Inflammatory macrophage (primary cell): Measurements from ENCODE around the gene SCEL.
A peak's percentile ranks its signal among the peaks of the same experiment; 100 is the strongest.

Experiments
- DNase-seq, 2 donors: peaks; one replicate each; pipeline ENCODE4 v3.0.0-alpha.2; 2020 to 2022

Gene SCEL

DNA sequence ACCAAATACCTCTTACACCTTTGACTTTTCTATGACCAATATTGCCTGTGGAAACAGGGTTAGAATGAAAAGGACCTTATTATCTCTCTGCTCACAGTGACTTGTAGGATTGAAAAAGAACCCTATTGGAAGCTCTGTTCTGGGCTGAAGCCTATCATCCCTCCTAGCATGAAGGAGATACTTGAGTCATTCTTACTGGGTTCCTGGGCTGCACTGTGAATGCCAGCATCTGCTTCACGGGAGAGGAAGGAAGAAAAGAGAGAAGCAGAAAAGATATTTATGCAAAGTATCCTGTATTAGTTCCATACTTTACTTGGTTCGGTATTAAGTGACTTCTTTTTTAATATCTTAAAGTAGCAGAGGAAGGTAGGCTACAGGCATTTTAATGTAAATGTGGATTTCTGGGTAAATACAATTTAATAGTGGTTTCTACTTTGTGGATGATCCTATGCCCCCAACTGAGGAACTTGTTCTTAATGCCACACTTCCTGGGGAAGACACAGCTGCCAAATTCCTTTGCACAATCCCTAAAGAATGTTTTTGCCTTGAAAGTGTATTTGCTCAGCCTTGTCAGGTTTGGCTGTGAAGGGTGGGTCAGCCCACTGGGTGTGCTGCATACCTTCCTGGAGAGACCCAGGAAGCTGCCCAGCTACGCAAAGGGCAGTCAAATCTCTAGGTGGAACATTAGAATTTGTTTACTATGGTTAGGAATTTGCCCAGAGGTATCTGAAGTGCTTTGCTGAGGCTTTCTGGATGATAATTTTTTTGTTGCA is 13.7 kb upstream of the SCEL start:
- DNase-seq: no peak

- DNase-seq: no peak
Observed at GRCh38 chr13:77522444-77522843, 13.1 kb upstream of the SCEL start.

- no peak for DNase-seq
Observed at GRCh38 chr13:77523386-77523785, 12.1 kb upstream of the SCEL start.

- DNase-seq: no peak
Observed at GRCh38 chr13:77523834-77524728, 11.4 kb upstream of the SCEL start.

GRCh38 chr13:77528414-77528813 is 7.1 kb upstream of the SCEL start:
- no peak for DNase-seq

GRCh38 chr13:77528834-77529500 is 6.5 kb upstream of the SCEL start:
- no peak for DNase-seq

DNA sequence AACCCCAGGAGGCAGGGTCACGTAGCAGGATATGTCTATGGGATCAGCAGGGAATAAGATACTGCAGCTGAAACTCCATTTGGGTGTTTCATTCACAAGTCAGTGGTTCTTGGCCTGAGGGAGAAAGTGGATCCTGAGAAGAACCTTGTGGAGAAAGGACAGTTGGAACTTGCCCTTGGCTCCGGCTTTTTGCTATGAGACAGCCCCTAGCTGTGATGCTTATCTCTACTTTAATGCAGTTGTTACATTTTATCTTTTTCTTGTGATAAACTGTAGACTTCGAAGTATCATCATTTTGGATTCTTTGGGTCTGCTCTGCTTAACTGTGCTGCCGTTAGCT is 6.0 kb upstream of the SCEL start:
- DNase-seq: no peak

GRCh38 chr13:77530875-77531274 is 4.6 kb upstream of the SCEL start:
- no peak for DNase-seq

GRCh38 chr13:77532983-77533382 is 2.5 kb upstream of the SCEL start:
- no peak for DNase-seq

GRCh38 chr13:77533875-77534788 is 1.4 kb upstream of the SCEL start:
- peak; percentile 54 to 58 for DNase-seq

DNA sequence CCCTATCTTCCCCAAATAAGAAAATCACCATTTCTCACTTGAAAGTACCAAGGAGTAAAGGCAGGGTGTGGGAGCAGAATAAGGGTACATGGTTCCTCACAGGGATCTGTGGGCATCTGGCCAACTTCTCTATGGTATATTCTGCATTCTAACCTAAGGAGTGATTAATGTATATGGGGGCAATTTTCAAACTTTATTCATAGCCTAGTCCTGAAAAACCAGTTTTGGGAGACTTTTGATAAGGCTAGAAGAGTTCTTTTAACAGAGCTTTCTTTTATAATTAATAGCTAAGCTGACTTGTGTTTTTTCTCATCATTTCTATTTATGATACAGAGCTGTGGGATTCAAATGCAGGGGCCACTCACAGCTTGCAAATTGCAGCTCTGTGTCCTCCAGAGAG is 852 bp downstream of the SCEL start:
- DNase-seq: no peak

DNA sequence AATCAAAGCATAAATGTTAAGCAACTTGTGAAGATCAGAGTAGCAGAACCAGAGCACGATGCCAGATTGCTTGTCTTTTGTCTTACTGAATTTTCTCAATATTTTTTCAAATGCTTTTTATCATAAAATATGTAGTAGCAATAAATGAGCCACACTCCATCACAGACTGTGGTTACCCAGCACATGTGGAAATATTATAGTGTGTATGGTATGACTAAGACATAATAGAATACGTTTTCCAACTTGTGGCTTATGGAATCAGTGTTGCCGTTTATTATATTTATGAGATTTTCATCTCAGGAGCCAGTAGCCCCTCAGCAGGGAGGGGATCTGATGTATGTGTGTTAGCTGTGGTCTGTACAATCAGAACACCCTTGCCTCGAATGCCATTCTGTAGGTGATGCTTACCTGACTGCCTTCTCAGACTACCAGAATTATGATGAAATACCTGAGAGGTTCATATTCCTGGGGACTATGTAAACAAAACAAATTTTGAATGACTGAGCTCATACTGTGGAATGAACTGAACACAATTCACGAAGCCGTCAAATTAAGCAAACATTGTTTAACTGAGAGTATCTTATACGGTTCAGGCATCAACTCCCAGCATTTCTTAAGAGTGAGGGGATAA is 1.9 kb downstream of the SCEL start:
- no peak for DNase-seq

DNA sequence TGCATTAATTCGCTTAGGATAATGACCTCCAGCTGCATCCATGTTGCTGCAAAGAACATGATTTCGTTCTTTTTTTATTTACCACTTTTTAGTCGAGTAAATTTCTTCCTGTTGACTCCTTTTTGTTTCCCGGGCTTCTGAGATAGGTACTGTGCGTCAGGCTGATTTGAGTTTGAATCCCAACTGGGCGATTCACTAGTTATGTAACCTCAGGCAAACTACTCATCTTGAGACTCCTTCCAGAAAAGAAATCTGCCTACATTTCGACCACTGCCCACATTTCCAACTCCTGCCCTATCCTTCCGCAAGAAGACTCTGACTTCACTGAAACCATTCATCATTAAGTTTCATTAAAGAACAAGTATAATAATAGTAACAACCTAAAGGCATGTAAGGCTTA is 8.2 kb downstream of the SCEL start:
- no peak for DNase-seq

GRCh38 chr13:77544355-77544754 is 8.8 kb downstream of the SCEL start:
- no peak for DNase-seq

GRCh38 chr13:77544758-77545338 is 9.3 kb downstream of the SCEL start:
- DNase-seq: peak in 1 of 2 donors; percentile 8

DNA sequence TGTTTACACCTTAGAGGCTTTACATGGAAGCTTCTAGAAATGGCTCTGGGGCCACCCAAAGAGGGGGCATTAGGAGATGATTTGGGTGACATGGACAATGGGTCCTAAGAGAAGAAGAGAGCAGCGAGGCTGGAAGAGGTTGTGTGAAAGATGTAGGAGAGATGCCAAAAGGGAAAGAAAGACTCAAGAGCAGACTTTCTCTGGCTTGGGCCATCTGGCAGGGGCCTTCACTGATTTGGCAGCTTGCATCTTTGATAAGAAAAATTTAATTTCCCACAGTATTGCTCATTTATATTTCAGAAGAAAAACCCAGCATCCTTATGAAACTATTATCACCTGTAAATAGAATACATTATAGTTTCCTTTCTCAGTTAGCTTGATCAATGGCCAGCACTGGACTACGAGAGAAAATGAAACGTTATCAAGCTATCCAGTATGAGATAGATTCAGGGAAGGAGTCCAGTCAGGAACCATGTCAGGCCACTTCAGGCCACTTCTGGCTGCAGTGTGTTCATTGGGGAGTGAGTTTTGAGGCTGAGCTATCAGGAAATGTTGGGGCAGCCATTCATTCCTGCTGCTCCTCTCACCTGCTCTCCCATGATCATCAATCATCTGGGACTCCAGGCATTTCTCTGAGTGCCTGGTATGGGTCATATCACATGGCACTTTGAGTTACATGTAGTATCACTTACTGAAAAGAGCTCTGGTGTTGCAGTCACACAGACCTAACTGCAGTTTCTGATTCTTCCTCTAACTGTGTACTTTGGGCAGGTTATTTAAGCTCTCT is 10.3 kb downstream of the SCEL start:
- no peak for DNase-seq

GRCh38 chr13:77548095-77548494 is 12.6 kb downstream of the SCEL start:
- DNase-seq: no peak

GRCh38 chr13:77548594-77548993 is 13.1 kb downstream of the SCEL start:
- no peak for DNase-seq

GRCh38 chr13:77554069-77554468 is 18.6 kb downstream of the SCEL start:
- DNase-seq: no peak

DNA sequence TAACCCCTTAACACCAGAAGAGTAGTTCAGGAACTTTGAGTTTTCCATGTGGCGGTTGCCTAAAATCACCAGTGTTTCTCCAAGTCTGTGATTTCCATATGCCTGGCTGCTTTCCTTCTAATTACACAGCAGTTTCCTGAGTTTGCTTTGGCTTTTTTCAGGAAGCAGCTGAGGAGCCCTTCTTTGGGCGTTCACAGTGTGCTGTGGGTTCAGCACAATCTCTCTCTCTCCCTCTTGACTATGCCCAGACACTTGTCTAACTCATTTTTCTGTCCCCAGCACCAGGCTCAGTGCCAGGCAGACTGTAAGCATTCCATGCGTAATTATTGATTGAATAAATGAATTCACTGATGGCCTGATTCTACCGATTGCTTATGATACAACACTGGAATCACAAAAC is 19.7 kb downstream of the SCEL start:
- no peak for DNase-seq

- no peak for DNase-seq
Observed at GRCh38 chr13:77558016-77558415, 22.5 kb downstream of the SCEL start.
